AG09309 (cell line): ENCODE measurements around the gene PCAT7.
"Not testable (repeated sequence)": the region's sequence is repeated elsewhere in the genome, so short reads cannot be mapped to it uniquely, and the experiment has no call there.

Experiments used
- DNase-seq: peaks from one replicate; pipeline ENCODE4 v3.0.0-alpha.2; 2010; ENCODE audit warnings: low read depth
- H3K4me3 ChIP-seq: 2 replicates; pipeline ENCODE4 v1.5.1; 2011; ENCODE audit warnings: mild to moderate bottlenecking, low read depth, low read length, moderate library complexity; ENCODE audit not compliant: control insufficient read depth
- CTCF ChIP-seq: IDR thresholded peaks from 2 replicates; pipeline ENCODE4 v1.5.1; 2011; ENCODE audit warnings: mild to moderate bottlenecking, low read depth, low read length, inconsistent platforms; ENCODE audit not compliant: insufficient read depth, control insufficient read depth; ENCODE audit errors: missing control alignments

PCAT7 gene

GRCh38 chr9:94588681-94589080 is 33.8 kb downstream of the PCAT7 start:
- DNase-seq, result no peak
- TF ChIP-seq CTCF, result no peak
- no peak overlapping the region for H3K4me3 ChIP-seq

- DNase-seq, result not testable (repeated sequence)
Measured at GRCh38 chr9:94591046-94591545, 36.2 kb downstream of the PCAT7 start.

GRCh38 chr9:94591876-94592275 is 37.0 kb downstream of the PCAT7 start:
- H3K4me3 ChIP-seq, result no peak overlapping the region
- no peak for TF ChIP-seq CTCF

More at GRCh38 chr9:94591046-94591545, 36.2 kb downstream of the PCAT7 start:
- H3K4me3 ChIP-seq, result not testable (repeated sequence)

GRCh38 chr9:94592683-94593082 is 37.8 kb downstream of the PCAT7 start:
- H3K4me3 ChIP-seq, DNase-seq: not testable (repeated sequence)

More at GRCh38 chr9:94591876-94592275, 37.0 kb downstream of the PCAT7 start:
- DNase-seq, result no peak

- no peak within 1 kb of the TSS for H3K4me3 ChIP-seq
- no peak for DNase-seq
- TF ChIP-seq CTCF, result no peak
Measured at GRCh38 chr9:94593459-94594345, 38.8 kb downstream of the PCAT7 start, which contains the start of gene FBP2. Gene FBP2, minus strand, starts transcription at chr9:94593824. Its CDS starts 98 bp downstream, at chr9:94593726.

GRCh38 chr9:94599102-94599501 is 44.2 kb downstream of the PCAT7 start:
- no peak overlapping the region for H3K4me3 ChIP-seq
- no peak for DNase-seq
- no peak for TF ChIP-seq CTCF

GRCh38 chr9:94600258-94600657 is 45.4 kb downstream of the PCAT7 start:
- DNase-seq, result no peak
- TF ChIP-seq CTCF, result no peak
- no peak overlapping the region for H3K4me3 ChIP-seq
